ENCODE results near the gene BRAF.
"Not testable (repeated sequence)": the region's sequence is repeated elsewhere in the genome, so short reads cannot be mapped to it uniquely, and the experiment has no call there.

BRAF gene

GRCh38 chr7:140678816-140679130, 246.0 kb downstream of the BRAF start:
- DNase-seq (ENCODE audit: low read depth in 2 of 2): no peak

DNA sequence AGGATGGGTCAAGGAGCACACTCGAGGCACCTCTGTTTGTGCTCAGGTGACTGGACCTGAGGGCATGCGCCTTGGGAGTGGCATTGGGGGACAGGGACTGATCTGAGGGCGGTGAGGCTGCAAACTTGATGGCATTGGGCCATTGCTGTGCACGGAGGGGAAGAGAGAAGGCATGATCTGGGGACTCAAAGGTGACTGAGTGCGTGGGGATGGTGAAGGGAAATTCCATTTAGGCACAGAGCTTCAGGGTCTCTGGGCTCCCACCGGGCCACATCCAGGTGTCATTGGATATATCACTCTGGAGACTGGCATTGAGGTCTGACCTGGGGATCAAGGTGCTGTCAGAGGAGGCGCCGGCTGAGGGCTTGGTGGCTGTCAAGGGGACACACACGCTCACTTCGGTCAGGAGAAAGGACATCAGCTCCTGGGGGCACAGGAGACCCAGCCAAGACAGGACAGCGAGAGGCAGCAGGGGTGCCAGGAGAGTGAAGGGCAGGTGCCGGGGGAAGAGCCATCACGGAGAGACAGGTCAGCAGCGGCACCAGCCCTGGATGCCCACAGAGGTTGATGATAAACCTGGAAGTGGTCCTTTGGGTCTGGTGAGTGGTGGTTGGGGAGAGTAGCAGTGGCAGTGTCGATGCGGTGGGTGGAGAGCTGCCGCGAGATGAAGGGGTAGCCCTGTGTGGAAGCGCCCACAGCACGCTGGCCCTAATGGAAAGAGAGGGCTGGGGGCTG, 246.5 kb downstream of the BRAF start:
- DNase-seq (ENCODE audit: low read depth in 2 of 2): no peak

DNA sequence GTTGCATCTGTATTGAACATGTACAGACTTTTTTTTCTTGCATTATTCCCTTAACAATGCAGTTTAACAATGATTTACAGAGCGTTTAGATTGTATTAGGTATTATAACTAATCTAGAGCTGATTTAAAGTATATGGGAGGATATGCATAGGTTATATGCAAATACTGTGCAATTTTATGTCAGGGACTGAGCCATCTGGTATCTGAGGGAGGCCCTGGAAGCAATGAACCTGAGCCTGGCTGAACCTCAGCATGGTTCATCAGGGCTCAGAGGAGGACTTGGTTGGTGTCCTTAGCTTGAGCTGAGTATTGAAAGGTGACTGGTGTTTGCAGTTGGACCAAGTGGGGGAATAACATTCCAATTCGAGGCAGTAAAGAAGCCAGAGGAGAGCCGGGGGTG, 247.2 kb downstream of the BRAF start:
- DNase-seq (ENCODE audit: low read depth in 2 of 2): no peak

GRCh38 chr7:140676956-140677355, 247.8 kb downstream of the BRAF start:
- DNase-seq (ENCODE audit: low read depth in 2 of 2): not testable (repeated sequence)

GRCh38 chr7:140676306-140676705, 248.4 kb downstream of the BRAF start:
- no peak for DNase-seq (ENCODE audit: low read depth in 2 of 2)

GRCh38 chr7:140675726-140676125, 249.0 kb downstream of the BRAF start:
- no peak for DNase-seq (ENCODE audit: low read depth in 2 of 2)

GRCh38 chr7:140674899-140675701, 249.6 kb downstream of the BRAF start:
- DNase-seq (ENCODE audit: low read depth in 2 of 2): no peak

- no peak for DNase-seq (ENCODE audit: low read depth in 2 of 2)
Observed at GRCh38 chr7:140674356-140674800, 250.4 kb downstream of the BRAF start.

GRCh38 chr7:140673774-140674155, 251.0 kb downstream of the BRAF start:
- DNase-seq (ENCODE audit: low read depth in 2 of 2): no peak

DNA sequence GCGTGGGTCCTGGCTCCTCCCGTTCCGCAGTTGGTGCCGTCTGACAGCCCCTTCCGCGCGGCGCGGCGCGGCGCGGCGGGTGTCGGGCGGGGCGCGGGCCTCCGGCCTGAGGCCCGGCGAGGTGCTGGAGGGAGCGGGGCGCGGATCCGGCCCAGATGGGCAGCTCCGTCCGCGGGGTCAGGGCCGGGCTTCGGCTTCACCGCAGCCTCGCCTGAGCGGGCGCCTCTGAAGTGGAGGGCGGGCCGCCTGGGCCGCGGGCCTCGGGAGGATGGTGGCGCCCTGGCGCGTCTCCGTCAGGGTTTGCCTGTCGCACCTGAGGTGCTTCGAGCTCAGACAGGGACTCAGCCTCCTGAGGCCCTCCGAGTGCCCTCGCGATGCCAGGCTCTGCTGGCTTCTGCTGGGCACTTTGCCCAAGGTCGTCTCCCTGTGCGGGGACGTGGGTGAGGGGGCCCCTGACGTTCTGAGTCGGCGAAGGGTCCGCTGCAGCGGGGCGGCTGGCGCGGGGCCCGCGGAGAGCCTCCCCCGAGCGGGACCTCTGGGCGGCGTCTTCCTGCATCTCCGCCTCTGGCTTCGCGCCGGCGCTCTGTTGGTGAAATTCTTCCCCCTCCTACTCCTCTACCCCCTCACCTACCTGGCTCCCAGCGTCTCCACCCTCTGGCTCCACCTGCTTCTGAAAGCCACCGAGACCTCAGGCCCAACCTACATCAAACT, 251.5 kb downstream of the BRAF start:
- DNase-seq (ENCODE audit: low read depth in 2 of 2): peak; percentile 9 to 11

GRCh38 chr7:140672382-140673062, 252.2 kb downstream of the BRAF start, which contains the start of gene ADCK2:
Gene ADCK2 (plus strand): TSS chr7:140672945. CDS start chr7:140673331, 386 bp downstream.
- DNase-seq (ENCODE audit: low read depth in 2 of 2): peak; percentile 23 to 47

GRCh38 chr7:140671966-140672365, 252.8 kb downstream of the BRAF start:
- no peak for DNase-seq (ENCODE audit: low read depth in 2 of 2)

- DNase-seq (ENCODE audit: low read depth in 2 of 2): no peak
Observed at GRCh38 chr7:140670343-140670935, 254.3 kb downstream of the BRAF start.

DNA sequence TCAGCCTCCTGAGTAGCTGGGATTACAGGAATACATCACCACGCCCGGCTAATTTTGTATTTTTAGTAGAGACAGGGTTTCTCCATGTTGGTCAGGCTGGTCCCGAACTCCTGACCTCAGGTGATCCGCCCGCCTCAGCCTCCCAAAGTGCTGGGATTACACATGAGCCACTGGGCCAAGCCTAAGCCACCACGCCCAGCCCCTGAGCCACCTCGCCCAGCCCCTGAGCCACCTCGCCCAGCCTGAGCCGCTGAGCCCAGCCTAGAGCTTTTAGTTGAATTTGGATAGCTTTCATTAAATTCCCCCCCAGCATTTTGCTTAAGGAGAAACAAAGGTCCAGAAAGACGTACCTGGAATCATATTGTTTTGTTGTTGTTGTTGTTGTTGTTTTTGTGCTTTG, 254.9 kb downstream of the BRAF start:
- not testable (repeated sequence) for DNase-seq (ENCODE audit: low read depth in 2 of 2)

GRCh38 chr7:140669352-140669751, 255.4 kb downstream of the BRAF start:
- DNase-seq (ENCODE audit: low read depth in 2 of 2): no peak
